Stimulated activated effector memory CD8-positive, alpha-beta T cell treated with anti-CD3 and anti-CD28 coated beads, Interleukin-12 subunit alpha, Interleukin-12 subunit beta, amount 100 ng/mL, for 72 hours (primary cell): Measurements from ENCODE around the gene TNFAIP8L3.
"Not testable (repeated sequence)": the region's sequence is repeated elsewhere in the genome, so short reads cannot be mapped to it uniquely, and the experiment has no call there.

ENCODE experiments used
- ATAC-seq: fragments of 150-1000 bp; cut with Tn5 transposase; 2 replicates; pipeline ENCODE4 v1.10.0; 2021
- DNase-seq, 2 donors: peaks; one replicate each; pipeline ENCODE4 v3.0.0; 2021 to 2022; ENCODE audit warnings: low spot score in 2 of 2
- H3K27ac Mint-ChIP-seq: one replicate; pipeline ENCODE4 v1.8.0; 2022; ENCODE audit warnings: mild to moderate bottlenecking, mixed read lengths
- H3K36me3 Mint-ChIP-seq: one replicate; pipeline ENCODE4 v1.8.0; 2022; ENCODE audit warnings: mild to moderate bottlenecking, mixed read lengths
- H3K4me1 Mint-ChIP-seq: one replicate; pipeline ENCODE4 v1.8.0; 2022; ENCODE audit warnings: mixed read lengths
- H3K4me3 Mint-ChIP-seq: one replicate; pipeline ENCODE4 v1.8.0; 2022; ENCODE audit warnings: mild to moderate bottlenecking, mixed read lengths
- H3K9me3 Mint-ChIP-seq: one replicate; pipeline ENCODE4 v1.8.0; 2022; ENCODE audit warnings: mixed read lengths

Gene TNFAIP8L3

GRCh38 chr15:51094606-51095569 is at the start of gene TNFAIP8L3:
Gene TNFAIP8L3 (minus strand): TSS chr15:51094906. CDS start chr15:51094595, 311 bp downstream.
- ATAC-seq (no peak), DNase-seq (no peak)
- peak within 1 kb of the TSS; percentile 36 for H3K4me3 Mint-ChIP-seq
- no peaks in the 10 kb centered on the region for H3K36me3 Mint-ChIP-seq
- no peak within 1 kb of the TSS for H3K27ac Mint-ChIP-seq
- H3K9me3 Mint-ChIP-seq, result no peaks in the 10 kb centered on the region
- H3K4me1 Mint-ChIP-seq, result peaks cover 9% of the 10 kb centered on the region

- Mint-ChIP-seq H3K4me1 (no peaks in the 10 kb centered on the region), H3K36me3 (no peaks in the 10 kb centered on the region), H3K27ac (no peak overlapping the region), H3K9me3 (peaks cover 2% of the 10 kb centered on the region), H3K4me3 (no peak overlapping the region)
- ATAC-seq (no peak), DNase-seq (no peak)
Measured at GRCh38 chr15:51144021-51144532, 49.4 kb upstream of the TNFAIP8L3 start.

GRCh38 chr15:51140347-51140746 is 45.6 kb upstream of the TNFAIP8L3 start:
- not testable (repeated sequence) for H3K4me3 Mint-ChIP-seq, H3K4me1 Mint-ChIP-seq, H3K27ac Mint-ChIP-seq, DNase-seq, H3K9me3 Mint-ChIP-seq, H3K36me3 Mint-ChIP-seq, ATAC-seq

- Mint-ChIP-seq H3K4me1 (peaks cover 6% of the 10 kb centered on the region), H3K9me3 (peaks cover 2% of the 10 kb centered on the region), H3K36me3 (no peaks in the 10 kb centered on the region), H3K27ac (no peak overlapping the region), H3K4me3 (no peak overlapping the region)
- ATAC-seq (no peak), DNase-seq (no peak)
Measured at GRCh38 chr15:51139091-51139490, 44.4 kb upstream of the TNFAIP8L3 start.

- ATAC-seq (no peak), DNase-seq (no peak)
- H3K4me3 Mint-ChIP-seq, result no peak overlapping the region
- peaks cover 2% of the 10 kb centered on the region for H3K9me3 Mint-ChIP-seq
- H3K4me1 Mint-ChIP-seq, result peaks cover 6% of the 10 kb centered on the region
- H3K36me3 Mint-ChIP-seq, result no peaks in the 10 kb centered on the region
- H3K27ac Mint-ChIP-seq, result no peak overlapping the region
Measured at GRCh38 chr15:51137880-51138430, 43.2 kb upstream of the TNFAIP8L3 start.

- H3K4me1 Mint-ChIP-seq, result peaks cover 6% of the 10 kb centered on the region
- H3K36me3 Mint-ChIP-seq, result no peaks in the 10 kb centered on the region
- no peak overlapping the region for H3K27ac Mint-ChIP-seq
- no peak for ATAC-seq
- peaks cover 2% of the 10 kb centered on the region for H3K9me3 Mint-ChIP-seq
- H3K4me3 Mint-ChIP-seq, result no peak overlapping the region
- DNase-seq, result no peak
Measured at GRCh38 chr15:51137024-51137423, 42.3 kb upstream of the TNFAIP8L3 start.

- ATAC-seq (no peak), DNase-seq (no peak)
- peaks cover 6% of the 10 kb centered on the region for H3K4me1 Mint-ChIP-seq
- peaks cover 2% of the 10 kb centered on the region for H3K9me3 Mint-ChIP-seq
- H3K4me3 Mint-ChIP-seq, result no peak overlapping the region
- no peaks in the 10 kb centered on the region for H3K36me3 Mint-ChIP-seq
- no peak overlapping the region for H3K27ac Mint-ChIP-seq
Measured at GRCh38 chr15:51135276-51135675, 40.6 kb upstream of the TNFAIP8L3 start.

- Mint-ChIP-seq H3K36me3 (no peaks in the 10 kb centered on the region), H3K4me3 (no peak overlapping the region), H3K4me1 (peaks cover 6% of the 10 kb centered on the region), H3K27ac (no peak overlapping the region), H3K9me3 (peaks cover 2% of the 10 kb centered on the region)
- DNase-seq (no peak), ATAC-seq (peak; percentile 44)
Measured at GRCh38 chr15:51134416-51135199, 39.9 kb upstream of the TNFAIP8L3 start.

GRCh38 chr15:51133140-51133765 is 38.5 kb upstream of the TNFAIP8L3 start:
- H3K27ac Mint-ChIP-seq, result no peak overlapping the region
- no peak overlapping the region for H3K4me3 Mint-ChIP-seq
- ATAC-seq (no peak), DNase-seq (no peak)
- H3K4me1 Mint-ChIP-seq, result peaks cover 6% of the 10 kb centered on the region
- no peaks in the 10 kb centered on the region for H3K36me3 Mint-ChIP-seq
- no peaks in the 10 kb centered on the region for H3K9me3 Mint-ChIP-seq

GRCh38 chr15:51132384-51133139 is 37.9 kb upstream of the TNFAIP8L3 start:
- DNase-seq (no peak), ATAC-seq (no peak)
- H3K27ac Mint-ChIP-seq, result no peak overlapping the region
- no peak overlapping the region for H3K4me3 Mint-ChIP-seq
- peaks cover 6% of the 10 kb centered on the region for H3K4me1 Mint-ChIP-seq
- H3K9me3 Mint-ChIP-seq, result no peaks in the 10 kb centered on the region
- H3K36me3 Mint-ChIP-seq, result no peaks in the 10 kb centered on the region

- ATAC-seq, result no peak
- no peak overlapping the region for H3K27ac Mint-ChIP-seq
- no peak overlapping the region for H3K4me3 Mint-ChIP-seq
- no peaks in the 10 kb centered on the region for H3K9me3 Mint-ChIP-seq
- H3K4me1 Mint-ChIP-seq, result peaks cover under 1% of the 10 kb centered on the region
- H3K36me3 Mint-ChIP-seq, result no peaks in the 10 kb centered on the region
- DNase-seq, result no peak
Measured at GRCh38 chr15:51131596-51132290, 37.0 kb upstream of the TNFAIP8L3 start.

- H3K4me3 Mint-ChIP-seq, result no peak overlapping the region
- H3K4me1 Mint-ChIP-seq, result no peaks in the 10 kb centered on the region
- no peaks in the 10 kb centered on the region for H3K9me3 Mint-ChIP-seq
- DNase-seq (no peak), ATAC-seq (no peak)
- no peak overlapping the region for H3K27ac Mint-ChIP-seq
- no peaks in the 10 kb centered on the region for H3K36me3 Mint-ChIP-seq
Measured at GRCh38 chr15:51130344-51130743, 35.6 kb upstream of the TNFAIP8L3 start.

- ATAC-seq, result no peak
- no peaks in the 10 kb centered on the region for H3K36me3 Mint-ChIP-seq
- no peak overlapping the region for H3K4me3 Mint-ChIP-seq
- no peak for DNase-seq
- no peaks in the 10 kb centered on the region for H3K9me3 Mint-ChIP-seq
- H3K4me1 Mint-ChIP-seq, result no peaks in the 10 kb centered on the region
- no peak overlapping the region for H3K27ac Mint-ChIP-seq
Measured at GRCh38 chr15:51129535-51130188, 35.0 kb upstream of the TNFAIP8L3 start.
